COLO668 (cell line): Measurements from ENCODE around the gene PROM2.
"Not testable (repeated sequence)": the region's sequence is repeated elsewhere in the genome, so short reads cannot be mapped to it uniquely, and the experiment has no call there.

ENCODE experiments used
- DNase-seq: peaks from one replicate; lab custom pipeline; 2025; ENCODE audit not compliant: unreplicated experiment; lab: John Stamatoyannopoulos, UW

PROM2 gene, protein sequence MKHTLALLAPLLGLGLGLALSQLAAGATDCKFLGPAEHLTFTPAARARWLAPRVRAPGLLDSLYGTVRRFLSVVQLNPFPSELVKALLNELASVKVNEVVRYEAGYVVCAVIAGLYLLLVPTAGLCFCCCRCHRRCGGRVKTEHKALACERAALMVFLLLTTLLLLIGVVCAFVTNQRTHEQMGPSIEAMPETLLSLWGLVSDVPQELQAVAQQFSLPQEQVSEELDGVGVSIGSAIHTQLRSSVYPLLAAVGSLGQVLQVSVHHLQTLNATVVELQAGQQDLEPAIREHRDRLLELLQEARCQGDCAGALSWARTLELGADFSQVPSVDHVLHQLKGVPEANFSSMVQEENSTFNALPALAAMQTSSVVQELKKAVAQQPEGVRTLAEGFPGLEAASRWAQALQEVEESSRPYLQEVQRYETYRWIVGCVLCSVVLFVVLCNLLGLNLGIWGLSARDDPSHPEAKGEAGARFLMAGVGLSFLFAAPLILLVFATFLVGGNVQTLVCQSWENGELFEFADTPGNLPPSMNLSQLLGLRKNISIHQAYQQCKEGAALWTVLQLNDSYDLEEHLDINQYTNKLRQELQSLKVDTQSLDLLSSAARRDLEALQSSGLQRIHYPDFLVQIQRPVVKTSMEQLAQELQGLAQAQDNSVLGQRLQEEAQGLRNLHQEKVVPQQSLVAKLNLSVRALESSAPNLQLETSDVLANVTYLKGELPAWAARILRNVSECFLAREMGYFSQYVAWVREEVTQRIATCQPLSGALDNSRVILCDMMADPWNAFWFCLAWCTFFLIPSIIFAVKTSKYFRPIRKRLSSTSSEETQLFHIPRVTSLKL

DNA sequence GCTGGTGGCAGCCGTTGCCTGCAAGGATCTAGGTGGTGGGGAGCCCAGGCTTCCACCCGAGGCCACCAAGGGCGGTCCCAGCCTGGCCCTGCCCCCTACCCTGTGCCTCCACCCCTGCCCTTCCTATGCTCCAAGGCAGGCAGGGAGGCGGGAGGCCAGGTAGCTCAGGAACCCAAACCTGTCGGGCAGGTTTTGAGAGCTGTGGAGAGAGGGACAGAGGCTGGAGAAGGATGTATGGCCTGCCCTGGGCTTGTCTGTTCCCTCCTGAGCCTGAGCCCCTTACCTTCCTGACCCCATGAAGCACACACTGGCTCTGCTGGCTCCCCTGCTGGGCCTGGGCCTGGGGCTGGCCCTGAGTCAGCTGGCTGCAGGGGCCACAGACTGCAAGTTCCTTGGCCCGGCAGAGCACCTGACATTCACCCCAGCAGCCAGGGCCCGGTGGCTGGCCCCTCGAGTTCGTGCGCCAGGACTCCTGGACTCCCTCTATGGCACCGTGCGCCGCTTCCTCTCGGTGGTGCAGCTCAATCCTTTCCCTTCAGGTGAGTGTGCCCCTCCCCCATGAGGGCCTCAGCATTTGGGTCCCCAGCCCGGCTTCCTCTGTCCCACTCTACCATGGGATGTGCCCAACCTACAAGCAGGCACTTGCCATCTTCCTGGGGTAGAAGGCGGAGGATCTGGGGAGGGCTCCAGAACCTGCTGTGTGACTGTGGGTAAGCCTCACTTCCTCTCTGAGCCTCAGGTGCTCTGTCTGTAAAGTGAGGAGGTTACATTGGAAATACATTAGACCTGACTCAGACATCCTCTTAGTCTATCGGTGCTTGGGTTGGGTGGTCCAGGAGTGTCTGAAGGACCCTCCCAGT, at the start of gene PROM2:
Gene PROM2 (plus strand): TSS at position 159 of the 860 bp plus-strand sequence. CDS start 137 bp downstream, at position 296.
- peak; percentile 59 for DNase-seq

DNA sequence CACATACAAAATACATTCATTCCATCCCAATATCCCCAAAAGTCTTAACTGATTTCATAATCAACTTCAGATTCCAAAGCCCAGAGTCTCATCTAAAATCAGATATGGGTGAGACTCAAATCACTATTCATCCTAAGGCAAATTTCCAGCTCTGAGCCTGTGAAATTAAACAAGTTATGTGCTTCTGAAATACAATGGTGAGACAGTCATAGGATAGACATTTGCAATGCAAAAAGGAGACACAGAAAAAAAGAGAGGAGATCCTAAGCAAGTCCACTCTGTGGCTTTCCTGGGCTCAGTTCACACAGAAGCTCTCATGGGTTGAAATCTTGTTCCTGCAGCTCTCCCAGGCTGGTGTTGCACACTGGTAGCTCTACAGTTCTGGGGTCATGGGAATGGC, 48.6 kb upstream of the PROM2 start:
- DNase-seq = no peak

DNA sequence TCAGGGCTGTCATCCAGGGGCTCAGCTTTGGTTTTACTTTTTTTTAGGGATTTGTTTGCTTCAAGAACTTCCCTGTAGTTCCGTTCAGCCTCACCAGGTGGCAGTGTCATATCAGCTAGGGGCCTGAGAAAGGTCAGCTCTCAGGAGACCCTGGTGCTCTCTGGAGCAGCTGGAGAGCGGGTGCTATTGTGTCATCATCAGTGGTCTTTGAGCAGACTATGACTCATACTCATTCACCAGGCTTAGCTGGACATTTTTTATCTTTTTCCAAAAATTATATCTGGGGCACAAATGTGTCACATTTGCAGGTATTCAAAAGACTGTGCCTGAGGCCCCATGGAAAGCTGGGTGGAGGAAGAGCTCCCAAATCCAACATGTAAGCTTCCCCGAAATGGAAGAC, 42.5 kb upstream of the PROM2 start:
- DNase-seq = peak; percentile 68

DNA sequence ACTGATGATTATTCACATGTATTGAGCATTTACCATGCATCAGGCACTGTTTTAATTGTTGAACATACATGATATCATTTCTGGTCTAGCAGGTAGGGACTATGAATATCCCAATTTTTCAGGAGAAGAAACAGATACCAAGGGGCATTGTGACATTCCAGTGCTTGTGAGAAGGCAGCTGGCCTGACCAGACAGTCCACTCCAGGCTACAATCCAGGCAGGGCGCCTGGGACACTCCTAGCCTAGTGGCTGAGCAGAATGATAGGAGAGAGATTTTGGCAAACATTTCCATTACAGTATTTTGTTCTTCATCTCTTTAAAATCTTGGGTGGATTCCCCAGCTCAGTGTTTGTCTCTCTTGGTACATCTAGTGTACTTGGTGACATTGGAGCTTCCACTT, 42.0 kb upstream of the PROM2 start:
- no peak for DNase-seq

DNA sequence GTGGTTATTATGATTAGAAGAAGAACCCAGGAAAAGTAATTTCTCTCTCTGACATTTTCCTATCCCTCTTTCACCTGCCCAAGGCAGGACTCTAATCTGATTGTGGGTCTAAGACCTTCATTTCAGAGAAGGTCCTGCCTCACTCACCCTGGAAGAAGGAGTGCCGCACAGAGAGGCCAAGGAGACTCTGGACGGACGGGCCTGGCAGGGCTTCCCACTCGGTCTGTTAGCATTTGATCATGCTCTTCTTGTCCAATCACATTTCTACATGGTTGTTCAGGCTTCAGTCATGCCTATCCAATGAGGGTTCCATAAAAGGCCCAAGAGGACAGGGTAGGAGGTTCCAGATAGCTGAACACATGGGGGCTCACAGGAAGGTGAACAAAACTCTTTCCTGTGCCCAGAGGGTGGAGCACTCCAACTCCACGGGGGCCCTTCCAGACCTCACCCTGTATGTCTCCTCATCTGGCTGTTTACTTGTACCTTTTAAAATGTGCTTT, 39.9 kb upstream of the PROM2 start:
- no peak for DNase-seq

DNA sequence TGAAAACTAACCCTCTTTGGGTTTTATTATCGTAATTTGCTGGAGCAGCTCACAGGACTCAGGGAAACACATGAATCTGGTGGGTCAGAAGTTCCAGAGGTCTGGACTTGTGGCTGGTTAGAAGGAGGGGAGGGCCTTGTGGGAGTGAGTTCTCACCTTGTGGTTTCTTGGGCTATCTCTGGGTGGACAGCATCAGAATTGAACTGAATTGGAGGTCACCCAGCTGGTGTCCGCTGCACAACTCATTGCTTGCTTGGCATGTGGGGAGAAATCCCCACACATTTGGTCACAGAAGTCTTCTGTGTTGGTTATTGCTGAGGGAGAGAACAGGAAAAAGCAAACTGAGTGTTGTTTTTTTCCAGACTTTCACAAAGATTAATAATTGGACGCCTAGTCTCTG, 39.4 kb upstream of the PROM2 start:
- DNase-seq = no peak

DNA sequence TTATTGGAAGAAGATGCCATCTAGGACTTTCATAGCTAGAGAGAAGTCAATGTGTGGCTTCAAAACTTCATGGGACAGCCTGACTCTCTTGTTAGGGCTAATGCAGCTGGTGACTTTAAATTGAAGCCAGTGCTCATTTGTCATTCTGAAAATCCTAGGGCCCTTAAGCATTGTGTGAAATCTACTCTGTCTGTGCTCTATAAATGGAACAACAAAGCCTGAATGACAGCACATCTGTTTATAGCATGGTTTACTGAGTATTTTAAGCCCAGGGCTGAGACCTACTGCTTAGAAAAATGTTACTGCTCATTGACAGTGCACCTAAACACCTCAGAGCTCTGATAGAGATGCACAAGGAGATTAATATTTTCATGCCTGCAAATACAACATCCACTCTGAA, 36.1 kb upstream of the PROM2 start:
- no peak for DNase-seq

DNA sequence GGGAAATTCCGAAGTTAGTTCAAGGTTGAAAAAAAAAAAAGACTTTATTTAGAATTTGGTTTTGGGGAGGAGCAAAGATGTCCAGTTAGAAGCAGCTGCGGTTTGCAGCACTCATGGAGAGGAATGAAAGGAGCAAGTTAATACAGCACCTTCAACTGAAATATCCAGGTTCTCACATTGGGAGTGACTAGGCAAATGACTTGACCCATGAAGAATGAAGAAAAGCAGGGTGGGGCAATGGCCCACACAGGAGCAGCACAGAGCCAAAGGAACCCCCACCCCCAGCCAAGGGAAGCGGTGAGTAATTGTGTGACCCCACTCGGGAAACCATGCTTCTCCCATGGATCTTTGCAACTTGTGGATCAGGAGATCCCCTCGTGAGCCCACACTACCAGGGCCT, 34.2 kb upstream of the PROM2 start:
- DNase-seq = no peak

DNA sequence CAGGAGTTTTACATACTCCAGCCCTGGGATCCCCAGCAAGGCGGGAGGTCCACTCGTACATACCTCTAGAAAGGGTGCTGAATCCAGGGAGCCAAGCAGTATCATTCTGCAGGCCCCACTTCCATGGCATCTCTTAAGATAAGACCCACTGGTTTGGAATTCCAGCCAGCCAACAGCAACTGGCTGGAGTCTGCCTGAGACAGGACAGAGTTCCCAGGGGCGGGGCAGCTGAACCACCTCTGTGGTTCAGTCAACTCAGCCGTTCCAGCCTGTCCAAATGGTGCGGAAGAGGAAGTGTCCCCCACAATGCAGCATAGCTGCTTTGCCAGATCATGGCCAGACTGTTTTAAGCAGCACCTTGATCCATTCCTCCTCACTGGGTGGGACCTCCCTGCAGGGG, 33.7 kb upstream of the PROM2 start:
- no peak for DNase-seq

DNA sequence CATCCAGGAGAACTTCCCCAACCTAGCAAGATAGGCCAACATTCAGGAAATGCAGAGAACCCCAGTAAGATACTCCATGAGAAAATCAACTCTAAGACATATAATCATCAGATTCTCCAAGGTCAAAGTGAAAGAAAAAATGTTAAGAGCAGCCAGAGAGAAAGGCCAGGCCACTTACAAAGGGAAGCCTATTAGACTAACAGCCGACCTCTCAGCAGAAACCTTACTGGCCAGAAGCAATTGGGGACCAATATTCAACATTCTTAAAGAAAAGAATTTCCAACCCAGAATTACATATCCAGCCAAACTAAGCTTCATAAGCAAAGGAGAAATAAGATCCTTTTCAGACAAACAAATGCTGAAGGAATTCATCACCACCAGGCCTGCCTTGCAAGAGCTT, 32.2 kb upstream of the PROM2 start:
- not testable (repeated sequence) for DNase-seq

DNA sequence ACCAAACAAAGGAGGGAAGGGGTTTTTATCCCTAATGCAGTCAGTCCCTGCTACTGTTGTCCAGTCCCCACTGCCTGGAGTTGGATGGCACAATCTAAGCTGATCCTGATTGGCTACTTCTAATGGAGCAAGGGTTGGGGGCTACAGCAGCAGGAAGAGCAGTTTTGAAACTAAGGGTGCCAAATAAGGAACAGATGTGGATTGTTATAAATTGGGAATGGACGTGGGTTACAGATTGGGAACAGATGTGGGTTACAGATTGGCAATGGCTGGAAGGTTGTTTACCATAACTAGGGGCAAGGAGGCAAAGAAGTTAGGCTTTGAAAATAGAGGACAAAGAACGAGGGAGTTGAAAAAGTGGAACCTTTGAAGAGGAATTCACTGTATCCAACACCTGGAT, 16.0 kb upstream of the PROM2 start:
- no peak for DNase-seq

DNA sequence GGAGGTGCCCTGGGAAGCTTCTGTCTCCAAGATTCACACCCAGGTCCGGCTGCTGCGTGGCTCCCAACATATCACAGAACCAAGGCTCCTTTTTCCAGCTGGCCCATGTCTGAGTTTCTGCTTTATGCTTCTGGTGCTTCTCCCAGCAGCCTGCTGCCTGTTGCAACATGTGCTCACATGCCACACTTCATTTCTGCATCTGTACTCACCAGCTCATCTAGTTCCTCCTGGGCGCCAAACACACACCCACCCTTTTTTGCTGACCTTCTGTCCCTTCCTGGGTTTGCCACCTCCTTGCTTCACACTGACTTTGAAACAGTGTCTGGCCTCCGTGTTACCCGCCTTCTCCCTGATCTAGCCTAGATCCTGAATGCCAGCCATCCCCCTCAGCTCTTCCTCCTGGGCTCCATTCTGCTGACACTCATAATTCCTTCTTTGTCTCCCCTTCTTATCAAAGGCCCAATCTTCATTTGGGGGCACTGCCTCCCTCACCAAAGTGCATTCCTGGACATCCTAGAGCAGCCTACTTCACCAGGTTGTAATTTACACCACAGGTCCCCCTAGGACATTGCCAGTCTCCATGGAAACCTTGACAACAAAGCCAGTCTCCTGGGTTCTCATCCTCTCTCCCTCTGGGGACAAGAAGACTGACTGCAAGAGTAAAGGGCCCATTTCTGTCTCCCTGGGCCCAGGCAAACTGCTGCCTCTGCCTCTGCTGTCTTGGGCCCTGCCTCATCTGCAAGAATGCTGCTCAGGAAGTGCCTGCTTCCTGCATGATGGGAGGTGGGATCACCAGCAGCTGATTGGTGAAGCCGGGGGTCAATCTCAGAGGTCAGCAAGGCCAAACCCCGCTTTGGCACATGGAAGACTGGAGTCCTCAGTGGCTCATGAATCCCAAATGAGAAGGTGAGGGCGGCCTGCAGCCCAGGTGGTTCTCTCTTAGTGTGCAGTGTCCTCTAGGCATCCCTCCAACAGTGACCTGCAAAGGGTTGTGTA, 13.9 kb upstream of the PROM2 start:
- DNase-seq = no peak

DNA sequence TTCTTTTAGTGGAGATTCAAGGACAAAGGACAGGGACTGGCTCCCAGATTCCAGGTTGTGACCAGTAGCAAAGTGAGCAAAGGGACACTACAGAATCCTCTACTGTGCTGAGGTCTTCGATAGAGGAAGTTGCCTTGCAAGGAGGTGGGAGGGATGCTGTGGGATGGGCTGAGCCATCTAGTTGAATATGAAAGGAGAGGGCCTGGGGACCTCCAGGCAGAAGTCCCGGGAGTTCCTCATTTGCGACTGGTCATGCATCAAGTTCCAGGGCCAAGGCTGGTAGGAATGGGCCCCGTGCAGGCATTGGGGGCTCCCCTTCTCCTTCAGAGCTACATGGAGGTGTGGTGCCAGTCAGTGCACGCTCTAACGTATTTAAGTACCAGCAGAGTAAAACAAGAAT, 12.6 kb upstream of the PROM2 start:
- DNase-seq = no peak

DNA sequence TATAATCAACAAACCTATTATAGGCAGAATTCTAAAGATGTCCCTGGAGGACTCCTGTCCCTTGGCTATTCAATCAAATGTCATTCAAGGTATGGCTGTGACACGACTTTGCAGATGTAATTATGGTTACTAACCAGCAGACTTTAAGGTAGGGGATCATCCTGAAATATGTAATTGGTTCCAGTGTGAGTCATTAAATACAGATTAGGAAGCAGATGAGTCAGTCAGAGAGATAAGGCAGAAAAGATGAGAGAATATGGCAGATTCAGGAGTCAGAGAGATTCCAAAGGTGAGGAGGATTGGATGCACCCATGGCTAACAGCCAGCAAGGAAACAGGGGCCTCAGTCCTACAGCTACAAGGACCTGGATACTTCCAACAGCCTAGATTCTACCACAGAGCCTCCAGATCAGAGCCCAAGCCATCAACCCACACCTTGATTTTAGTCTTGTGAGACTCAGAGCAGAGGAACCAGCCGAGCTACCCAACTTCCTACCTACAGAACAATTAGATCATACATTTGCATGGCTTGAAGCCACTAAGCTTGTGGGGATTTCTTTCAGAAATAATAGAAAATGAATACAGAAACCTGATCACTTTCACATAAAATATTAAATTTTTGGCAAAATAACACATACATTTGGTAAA, 11.2 kb upstream of the PROM2 start:
- no peak for DNase-seq

DNA sequence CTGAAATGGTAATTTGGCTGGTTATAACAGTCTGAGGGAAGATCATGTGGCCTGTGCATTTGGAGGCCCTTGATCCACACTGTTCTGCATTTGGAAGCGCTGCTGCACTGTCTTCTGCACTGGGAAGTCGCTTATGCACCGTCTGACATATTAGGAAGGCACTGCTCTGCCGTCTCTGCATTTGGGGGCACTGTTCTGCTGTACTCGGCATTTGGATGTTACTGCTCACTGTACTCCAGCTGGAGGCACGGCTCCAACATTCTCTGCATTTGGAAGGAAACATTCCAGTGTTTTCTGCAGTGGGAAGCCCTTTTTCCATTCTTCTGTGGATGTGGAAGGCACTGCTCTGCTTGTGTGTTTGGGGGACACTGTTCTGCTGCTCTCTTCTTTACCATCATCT, 9.6 kb upstream of the PROM2 start:
- DNase-seq = no peak

DNA sequence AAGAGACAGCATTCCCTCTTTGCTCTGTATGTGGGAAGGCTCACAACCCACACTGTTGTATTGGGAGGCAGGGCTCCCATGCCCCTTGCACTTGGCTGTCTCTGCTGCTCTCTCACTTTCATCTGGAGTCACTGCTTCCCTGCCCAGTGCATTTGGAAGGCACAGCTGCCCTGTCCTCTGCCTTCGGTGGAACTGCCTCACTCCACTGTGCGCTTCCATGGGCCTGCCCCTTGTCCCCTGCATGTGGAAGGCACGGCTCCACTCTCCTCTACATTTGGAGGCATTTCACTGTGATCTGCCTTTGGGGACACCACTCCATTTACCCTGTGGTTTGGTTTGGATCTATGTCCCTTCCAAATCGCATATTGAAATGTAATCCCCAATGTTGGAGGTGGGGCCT, 9.1 kb upstream of the PROM2 start:
- DNase-seq = no peak

DNA sequence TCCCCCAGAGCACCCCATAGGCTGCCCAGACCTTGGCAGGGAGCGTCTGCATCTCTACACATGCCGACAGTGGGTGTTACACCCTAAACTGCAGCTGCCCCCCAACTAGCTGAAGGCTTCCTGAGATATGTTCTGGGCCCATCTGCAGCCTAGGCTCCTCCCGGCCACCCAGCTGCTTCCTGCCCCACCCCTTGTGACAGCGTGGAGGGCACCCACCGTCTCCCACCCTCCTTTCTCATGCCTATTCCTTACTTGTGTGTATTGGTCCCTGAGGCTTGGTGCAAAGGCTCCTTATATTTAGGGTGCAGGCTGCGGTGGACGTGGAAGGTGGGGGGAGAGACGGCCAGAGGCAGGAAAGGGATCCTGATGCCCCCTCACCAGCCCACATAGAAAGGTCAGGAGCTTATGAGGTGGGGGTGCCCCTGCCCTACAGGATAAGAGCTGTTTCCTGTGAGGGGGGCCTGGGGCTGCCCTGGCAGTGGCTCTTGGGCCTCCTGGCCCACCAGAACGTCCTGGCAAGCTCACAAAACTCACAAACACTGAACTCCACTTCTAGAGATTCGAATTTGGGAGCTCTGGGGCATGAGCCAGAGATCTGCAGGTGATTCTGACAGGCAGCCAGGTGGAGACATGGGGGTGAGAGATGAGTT, 7.3 kb upstream of the PROM2 start:
- no peak for DNase-seq

DNA sequence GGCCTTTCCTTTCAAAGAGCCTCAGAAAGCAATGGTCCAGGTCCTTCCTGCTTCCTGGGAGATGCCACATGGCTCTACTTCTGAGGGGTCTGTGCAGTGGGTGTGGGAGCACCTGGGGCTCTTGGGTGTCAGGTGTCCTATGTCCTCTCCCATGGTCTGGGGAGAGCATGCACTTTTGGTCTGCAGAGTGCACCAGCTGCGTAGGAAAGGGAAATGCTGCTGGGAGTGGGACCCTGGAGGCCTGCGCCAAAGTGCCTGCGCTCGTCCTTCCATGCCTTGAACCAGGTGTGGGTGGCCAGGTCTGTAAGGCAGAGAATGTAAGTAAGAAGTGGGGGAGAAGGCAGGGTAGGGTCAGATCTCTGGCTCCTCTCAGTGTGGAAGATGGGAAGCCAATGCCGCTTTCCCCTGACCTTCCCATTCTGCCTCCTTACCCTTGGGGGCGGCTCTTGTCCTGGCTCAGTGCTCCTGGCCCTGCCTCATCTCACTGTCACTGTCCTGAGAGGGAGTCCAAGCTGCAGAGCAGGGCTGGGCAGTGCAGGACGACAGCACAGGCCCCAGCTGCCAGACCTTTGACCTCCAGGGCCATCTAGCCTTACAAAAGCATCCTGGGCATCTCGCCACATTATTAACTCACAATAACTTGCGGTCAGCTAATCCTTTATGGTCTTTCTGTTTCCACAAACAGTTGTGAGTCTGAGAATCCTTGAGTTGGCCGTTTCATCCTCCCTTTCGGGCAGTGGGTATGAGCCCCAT, 6.6 kb upstream of the PROM2 start:
- no peak for DNase-seq
